SKM-1 (cell line): ENCODE data around the gene DGLUCY.
A peak's percentile ranks its signal among the peaks of the same experiment; 100 is the strongest.
"Not testable (repeated sequence)": the region's sequence is repeated elsewhere in the genome, so short reads cannot be mapped to it uniquely, and the experiment has no call there.

Source experiments
- DNase-seq: peaks from one replicate; lab custom pipeline; 2025; ENCODE audit not compliant: unreplicated experiment; lab: John Stamatoyannopoulos, UW

The DGLUCY gene

GRCh38 chr14:91231446-91231845 lies 117.6 kb downstream of the DGLUCY start:
- no peak for DNase-seq

GRCh38 chr14:91232052-91232451 lies 118.2 kb downstream of the DGLUCY start:
- DNase-seq: no peak

GRCh38 chr14:91232603-91233002 lies 118.7 kb downstream of the DGLUCY start:
- no peak for DNase-seq

GRCh38 chr14:91233936-91234790 lies 120.3 kb downstream of the DGLUCY start:
- no peak for DNase-seq

- no peak for DNase-seq
Measured at GRCh38 chr14:91234791-91235114, 120.9 kb downstream of the DGLUCY start.

GRCh38 chr14:91235841-91236240 lies 122.0 kb downstream of the DGLUCY start:
- DNase-seq: no peak

- DNase-seq: no peak
Measured at GRCh38 chr14:91237219-91237618, 123.3 kb downstream of the DGLUCY start.

- no peak for DNase-seq
Measured at GRCh38 chr14:91238085-91238484, 124.2 kb downstream of the DGLUCY start.

GRCh38 chr14:91238661-91239060 lies 124.8 kb downstream of the DGLUCY start:
- DNase-seq: no peak

- DNase-seq: peak; percentile 47
Measured at GRCh38 chr14:91241863-91242262, 128.0 kb downstream of the DGLUCY start.

- no peak for DNase-seq
Measured at GRCh38 chr14:91242635-91243034, 128.8 kb downstream of the DGLUCY start.

- no peak for DNase-seq
Measured at GRCh38 chr14:91243074-91243471, 129.2 kb downstream of the DGLUCY start.

GRCh38 chr14:91244501-91244901 lies 130.6 kb downstream of the DGLUCY start, which contains the start of gene GPR68:
TSS of gene GPR68 (minus strand) at chr14:91244704. CDS start at chr14:91235050, 9,654 bp downstream.
- DNase-seq: no peak

GRCh38 chr14:91245029-91245428 lies 131.2 kb downstream of the DGLUCY start:
- DNase-seq: no peak

GRCh38 chr14:91245616-91246015 lies 131.7 kb downstream of the DGLUCY start:
- DNase-seq: not testable (repeated sequence)

GRCh38 chr14:91246051-91246852 lies 132.4 kb downstream of the DGLUCY start:
- no peak for DNase-seq

- peak; percentile 70 for DNase-seq
Measured at GRCh38 chr14:91249841-91250616, 136.2 kb downstream of the DGLUCY start.

- DNase-seq: no peak
Measured at GRCh38 chr14:91250912-91251311, 137.0 kb downstream of the DGLUCY start.

- no peak for DNase-seq
Measured at GRCh38 chr14:91252871-91253794, 139.3 kb downstream of the DGLUCY start.

- DNase-seq: no peak
Measured at GRCh38 chr14:91253795-91254323, 140.0 kb downstream of the DGLUCY start.
